Epithelial cell of esophagus (primary cell): ENCODE measurements around the gene OOSP1.

Source experiments
- DNase-seq: peaks from one replicate; pipeline ENCODE4 v3.0.0; 2010; ENCODE audit warnings: low read depth
- H3K4me3 ChIP-seq: 2 replicates; pipeline ENCODE4 v1.5.1; 2011; ENCODE audit warnings: mild to moderate bottlenecking, low read length, control low read depth
- CTCF ChIP-seq: IDR thresholded peaks from 2 replicates; pipeline ENCODE4 v1.5.1; 2011; ENCODE audit warnings: low read depth, mild to moderate bottlenecking, low read length, control low read depth, inconsistent platforms; ENCODE audit not compliant: insufficient read depth; ENCODE audit errors: missing control alignments

The OOSP1 gene

DNA sequence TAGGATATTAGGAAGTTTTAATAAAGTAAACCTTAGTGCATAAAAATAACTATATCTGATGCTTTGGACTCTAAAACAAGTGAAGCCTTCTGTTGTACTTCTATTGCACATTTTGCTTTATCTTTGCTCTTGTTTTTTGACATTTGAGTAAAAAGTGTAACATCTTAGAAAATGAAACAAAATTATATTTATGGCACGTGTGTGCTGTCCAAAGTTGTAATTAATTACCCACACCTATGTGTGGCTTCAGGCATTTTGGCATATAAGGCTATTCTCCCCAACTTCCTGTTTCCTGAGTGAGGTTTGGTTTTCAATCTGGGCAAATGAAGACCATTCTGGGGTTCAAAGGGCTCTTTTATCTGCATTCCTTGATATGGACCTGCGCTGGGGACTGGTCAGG lies at the start of gene OOSP1:
Gene OOSP1, plus strand, starts transcription at position 301 of the 400 bp plus-strand sequence. Its CDS starts 23 bp downstream, at position 324.
- H3K4me3 ChIP-seq, result no peak within 1 kb of the TSS
- DNase-seq, result no peak
- no peak for TF ChIP-seq CTCF

DNA sequence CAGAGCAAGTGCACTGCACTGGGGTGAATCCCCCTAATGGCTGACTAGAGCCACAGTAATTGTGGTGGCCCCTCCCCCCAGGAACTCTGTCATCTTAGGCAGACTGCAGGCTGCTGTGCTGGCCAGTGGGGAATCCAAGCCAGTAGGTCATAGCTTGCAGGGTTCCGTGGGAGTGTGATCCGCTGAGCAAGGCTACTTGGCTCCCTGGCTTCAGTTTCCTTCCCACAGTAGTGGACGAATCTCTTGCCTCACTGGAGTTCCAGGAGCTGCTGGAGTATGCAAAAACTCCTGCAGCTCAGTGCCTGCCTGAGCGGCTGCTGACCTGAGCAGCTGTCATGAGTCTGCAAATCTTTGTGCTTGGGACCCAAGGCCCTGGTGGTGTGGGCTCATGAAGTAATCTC lies 46.5 kb upstream of the OOSP1 start:
- no peak for DNase-seq
- no peak for TF ChIP-seq CTCF
- no peak overlapping the region for H3K4me3 ChIP-seq

DNA sequence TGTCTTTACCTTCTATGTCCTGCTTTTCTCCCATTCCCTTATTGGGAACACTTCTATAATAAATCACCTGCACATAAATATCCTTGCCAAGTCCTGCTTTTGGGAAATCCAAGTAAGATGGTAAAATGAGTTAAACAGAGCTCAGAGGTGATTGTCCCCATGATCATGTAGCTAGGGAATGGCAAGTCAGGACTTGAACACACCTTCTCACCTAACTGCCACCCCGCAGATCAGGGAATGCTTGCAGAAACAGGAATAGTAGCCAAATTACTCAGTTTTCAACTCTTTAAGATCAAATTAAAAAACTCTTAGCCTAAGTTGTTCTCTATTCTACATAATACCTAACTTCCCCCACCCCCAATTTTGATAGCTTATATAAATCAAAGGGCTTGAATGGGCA lies 43.6 kb upstream of the OOSP1 start:
- no peak overlapping the region for H3K4me3 ChIP-seq
- peak; percentile 73 for DNase-seq
- no peak for TF ChIP-seq CTCF

DNA sequence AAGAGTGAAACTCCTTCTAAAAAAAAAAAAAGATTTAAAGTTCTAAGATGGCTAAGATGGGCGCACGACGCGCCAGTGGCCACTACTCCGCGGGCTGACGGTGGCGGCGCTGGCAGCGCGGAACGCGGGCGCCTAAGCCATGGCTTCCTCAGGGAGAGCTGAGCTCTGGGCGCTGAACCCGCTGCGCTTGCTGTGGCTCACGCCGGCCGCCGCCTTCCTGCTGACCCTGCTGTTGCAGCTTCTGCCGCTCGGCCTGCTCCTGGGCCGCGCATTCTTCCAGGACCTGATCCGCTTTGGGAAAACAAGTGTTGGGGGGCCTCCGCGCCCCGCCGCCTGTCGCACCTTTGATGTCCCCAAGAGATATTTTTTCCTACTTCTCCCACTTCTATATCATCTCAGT lies 40.2 kb upstream of the OOSP1 start:
- no peak for TF ChIP-seq CTCF
- H3K4me3 ChIP-seq, result no peak overlapping the region
- DNase-seq, result no peak

DNA sequence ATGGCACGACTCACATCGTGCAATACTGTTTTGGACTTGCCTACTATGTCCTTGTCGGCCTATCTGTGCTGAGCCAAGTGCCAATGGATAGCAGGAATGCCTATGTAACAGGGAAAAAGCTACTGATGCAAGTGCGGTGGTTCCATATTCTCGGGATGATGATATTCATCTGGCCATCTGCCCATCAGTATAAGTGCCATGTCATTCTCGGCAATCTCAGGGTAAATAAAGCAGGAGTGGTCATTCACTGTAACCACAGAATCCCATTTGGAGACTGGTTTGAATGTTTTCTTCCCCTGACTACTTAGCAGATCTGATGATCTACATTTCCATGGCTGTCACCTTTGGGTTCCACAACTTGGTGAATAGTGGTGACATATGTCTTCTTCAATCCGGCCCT lies 39.6 kb upstream of the OOSP1 start:
- DNase-seq, result no peak
- no peak overlapping the region for H3K4me3 ChIP-seq
- TF ChIP-seq CTCF, result no peak

- H3K4me3 ChIP-seq, result no peak overlapping the region
- DNase-seq, result no peak
- no peak for TF ChIP-seq CTCF
These were observed 38.7 kb upstream of the OOSP1 start for GRCh38 chr11:59899532-59899931.

- peak; percentile 17 for DNase-seq
- no peak overlapping the region for H3K4me3 ChIP-seq
- no peak for TF ChIP-seq CTCF
These were observed 37.7 kb upstream of the OOSP1 start for GRCh38 chr11:59900366-59901126.
